ENCODE data around the gene STYK1.
"Not testable (repeated sequence)": the region's sequence is repeated elsewhere in the genome, so short reads cannot be mapped to it uniquely, and the experiment has no call there.

The STYK1 gene

GRCh38 chr12:10607885-10608458, 65.9 kb downstream of the STYK1 start:
- Mint-ChIP-seq H3K27me3 (no peaks in the 10 kb centered on the region), H3K36me3 (ENCODE audit: low read depth) (peaks cover 34% of the 10 kb centered on the region), H3K4me3 (no peak overlapping the region), H3K4me1 (ENCODE audit: low read depth) (peaks cover 13% of the 10 kb centered on the region), H3K9me3 (no peaks in the 10 kb centered on the region), H3K27ac (no peak overlapping the region)
- intact Hi-C loops (cut with micrococcal nuclease): no loop called here

- intact Hi-C loops (cut with micrococcal nuclease): no loop called here
- no peaks in the 10 kb centered on the region for H3K27me3 Mint-ChIP-seq
- no peaks in the 10 kb centered on the region for H3K9me3 Mint-ChIP-seq
- H3K4me3 Mint-ChIP-seq: no peak overlapping the region
- peaks cover 19% of the 10 kb centered on the region for H3K36me3 Mint-ChIP-seq (ENCODE audit: low read depth)
- H3K27ac Mint-ChIP-seq: no peak overlapping the region
- no peaks in the 10 kb centered on the region for H3K4me1 Mint-ChIP-seq (ENCODE audit: low read depth)
These were observed 72.0 kb downstream of the STYK1 start for GRCh38 chr12:10601860-10602259.

DNA sequence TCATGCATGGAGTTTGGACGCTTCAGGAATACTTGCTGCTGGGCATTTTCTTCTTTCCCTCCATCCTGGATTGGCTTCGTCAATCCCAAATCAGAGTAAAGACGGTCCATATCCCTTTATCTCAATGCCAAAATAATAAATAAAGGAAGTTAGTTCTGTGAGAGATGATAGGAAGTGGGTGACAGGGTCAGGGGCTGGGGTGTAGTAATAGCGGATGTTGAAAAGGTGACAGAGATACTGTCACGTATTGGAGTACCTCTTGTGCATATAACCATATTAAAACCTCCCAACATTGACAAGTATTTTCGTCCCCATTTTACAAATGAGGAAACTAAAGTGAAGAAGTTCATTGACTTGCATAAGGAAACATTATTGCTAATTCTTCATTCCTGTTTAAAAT, 72.9 kb downstream of the STYK1 start:
- Mint-ChIP-seq H3K4me1 (ENCODE audit: low read depth) (no peaks in the 10 kb centered on the region), H3K4me3 (no peak overlapping the region), H3K9me3 (no peaks in the 10 kb centered on the region), H3K27ac (no peak overlapping the region), H3K36me3 (ENCODE audit: low read depth) (peaks cover 19% of the 10 kb centered on the region), H3K27me3 (no peaks in the 10 kb centered on the region)
- intact Hi-C loops (cut with micrococcal nuclease): no loop called here

GRCh38 chr12:10595881-10596280, 78.0 kb downstream of the STYK1 start:
- peaks cover 7% of the 10 kb centered on the region for H3K36me3 Mint-ChIP-seq (ENCODE audit: low read depth)
- intact Hi-C loops (cut with micrococcal nuclease): no loop called here
- no peaks in the 10 kb centered on the region for H3K27me3 Mint-ChIP-seq
- no peak overlapping the region for H3K4me3 Mint-ChIP-seq
- no peaks in the 10 kb centered on the region for H3K4me1 Mint-ChIP-seq (ENCODE audit: low read depth)
- no peaks in the 10 kb centered on the region for H3K9me3 Mint-ChIP-seq
- no peak overlapping the region for H3K27ac Mint-ChIP-seq

DNA sequence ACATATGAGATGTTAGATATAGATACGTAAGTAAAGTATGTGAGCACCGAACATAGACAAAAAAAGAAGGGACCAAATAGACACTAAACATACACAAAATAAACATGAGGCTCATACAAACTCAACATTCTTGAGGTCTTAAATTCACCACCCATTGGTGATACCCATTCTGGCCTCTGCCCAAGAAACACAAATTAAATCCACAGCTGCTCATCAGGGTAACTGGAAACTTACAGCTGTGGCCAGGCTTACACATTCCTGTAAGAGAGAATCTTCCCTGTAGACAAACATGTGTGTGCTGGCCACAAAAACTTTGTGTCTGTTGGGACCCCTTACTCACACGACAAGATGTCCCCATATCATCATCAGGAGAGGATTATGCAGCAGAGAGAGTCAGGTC, 82.9 kb downstream of the STYK1 start:
- no peak overlapping the region for H3K4me3 Mint-ChIP-seq

GRCh38 chr12:10584415-10584814, 89.4 kb downstream of the STYK1 start:
- H3K4me3 Mint-ChIP-seq: no peak overlapping the region
- H3K9me3 Mint-ChIP-seq: peaks cover 12% of the 10 kb centered on the region
- H3K27ac Mint-ChIP-seq: no peak overlapping the region
- H3K27me3 Mint-ChIP-seq: no peaks in the 10 kb centered on the region
- H3K4me1 Mint-ChIP-seq (ENCODE audit: low read depth): no peaks in the 10 kb centered on the region
- H3K36me3 Mint-ChIP-seq (ENCODE audit: low read depth): peaks cover 9% of the 10 kb centered on the region
- intact Hi-C loops (cut with micrococcal nuclease): no loop called here

More for the DNA sequence above, 82.9 kb downstream of the STYK1 start:
- Mint-ChIP-seq H3K36me3 (ENCODE audit: low read depth) (no peaks in the 10 kb centered on the region), H3K27me3 (no peaks in the 10 kb centered on the region), H3K4me1 (ENCODE audit: low read depth) (no peaks in the 10 kb centered on the region), H3K27ac (no peak overlapping the region), H3K9me3 (no peaks in the 10 kb centered on the region)
- intact Hi-C loops (cut with micrococcal nuclease): no loop called here

DNA sequence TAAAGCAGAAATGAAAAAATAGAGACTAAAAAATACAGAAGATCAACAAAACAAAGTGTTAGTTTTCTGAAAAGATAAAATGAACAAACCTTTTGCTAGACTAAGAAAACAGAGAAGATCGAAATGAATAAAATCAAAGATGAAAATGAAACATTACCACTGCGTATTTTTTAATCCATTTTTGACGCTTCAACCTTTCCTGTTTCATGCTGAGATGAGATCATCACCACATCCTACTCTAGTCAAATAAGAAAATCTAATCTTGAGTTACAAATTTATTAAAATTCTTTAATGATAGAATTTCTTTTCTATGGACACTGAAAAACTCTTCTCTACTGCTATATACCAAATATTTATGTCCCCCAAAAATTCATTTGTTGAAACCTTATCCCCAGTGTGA, 91.1 kb downstream of the STYK1 start:
- intact Hi-C loops (cut with micrococcal nuclease): no loop called here
- Mint-ChIP-seq H3K4me3 (no peak overlapping the region), H3K36me3 (ENCODE audit: low read depth) (peaks cover 9% of the 10 kb centered on the region), H3K4me1 (ENCODE audit: low read depth) (no peaks in the 10 kb centered on the region), H3K27me3 (no peaks in the 10 kb centered on the region), H3K27ac (no peak overlapping the region), H3K9me3 (peaks cover 12% of the 10 kb centered on the region)

DNA sequence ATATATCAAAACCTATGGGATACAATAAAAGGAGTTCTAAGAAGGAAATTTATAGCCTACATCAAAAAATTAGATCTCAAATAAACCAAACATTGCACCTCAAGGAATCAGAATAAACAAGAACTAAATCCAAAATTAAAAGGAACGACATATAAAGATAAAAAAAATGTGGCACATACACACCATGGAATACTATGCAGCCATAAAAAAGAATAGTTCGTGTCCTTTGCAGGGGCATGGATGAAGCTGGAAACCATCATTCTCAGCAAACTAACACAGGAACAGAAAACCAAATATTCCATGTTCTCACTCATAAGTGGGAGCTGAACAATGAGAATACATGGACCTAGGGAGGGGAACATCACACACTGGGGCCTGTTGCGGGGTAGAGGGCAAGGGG, 91.7 kb downstream of the STYK1 start:
- peaks cover 12% of the 10 kb centered on the region for H3K9me3 Mint-ChIP-seq
- not testable (repeated sequence) for H3K4me3 Mint-ChIP-seq

DNA sequence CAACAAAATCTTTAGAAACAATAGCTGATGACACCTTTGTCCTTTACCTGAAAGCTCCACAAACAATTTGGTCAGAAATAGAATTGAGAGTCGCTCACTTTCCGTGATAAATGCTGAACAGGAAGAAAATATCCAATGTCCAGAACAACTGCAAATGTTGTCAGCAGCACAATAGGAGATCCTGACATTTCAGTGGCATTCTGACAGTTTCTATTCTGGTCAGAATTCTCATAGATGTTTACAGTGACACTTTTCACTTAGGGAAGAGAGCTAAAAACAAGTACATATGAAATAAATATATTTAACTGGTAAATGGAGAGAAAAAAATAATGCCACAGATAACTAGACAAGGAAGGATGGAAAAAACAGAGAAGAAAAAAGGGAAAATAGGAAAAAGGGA, 99.5 kb downstream of the STYK1 start:
- H3K4me1 Mint-ChIP-seq (ENCODE audit: low read depth): no peaks in the 10 kb centered on the region
- H3K27ac Mint-ChIP-seq: no peak overlapping the region
- H3K27me3 Mint-ChIP-seq: no peaks in the 10 kb centered on the region
- intact Hi-C loops (cut with micrococcal nuclease): no loop called here
- no peaks in the 10 kb centered on the region for H3K36me3 Mint-ChIP-seq (ENCODE audit: low read depth)
- H3K9me3 Mint-ChIP-seq: peaks cover 10% of the 10 kb centered on the region
- H3K4me3 Mint-ChIP-seq: no peak overlapping the region

More for the DNA sequence above, 91.7 kb downstream of the STYK1 start:
- intact Hi-C loops (cut with micrococcal nuclease); H3K4me1 Mint-ChIP-seq (ENCODE audit: low read depth); H3K27ac Mint-ChIP-seq; H3K36me3 Mint-ChIP-seq (ENCODE audit: low read depth); H3K27me3 Mint-ChIP-seq: not testable (repeated sequence)

- H3K4me1 Mint-ChIP-seq (ENCODE audit: low read depth); H3K36me3 Mint-ChIP-seq (ENCODE audit: low read depth); H3K4me3 Mint-ChIP-seq: not testable (repeated sequence)
These were observed 101.8 kb downstream of the STYK1 start for GRCh38 chr12:10572021-10572490.

GRCh38 chr12:10571141-10571540, 102.7 kb downstream of the STYK1 start:
- Mint-ChIP-seq H3K27me3 (no peaks in the 10 kb centered on the region), H3K27ac (no peak overlapping the region), H3K4me1 (ENCODE audit: low read depth) (no peaks in the 10 kb centered on the region), H3K4me3 (no peak overlapping the region), H3K36me3 (ENCODE audit: low read depth) (no peaks in the 10 kb centered on the region), H3K9me3 (peaks cover 10% of the 10 kb centered on the region)
- intact Hi-C loops (cut with micrococcal nuclease): no loop called here

More at GRCh38 chr12:10572021-10572490, 101.8 kb downstream of the STYK1 start:
- H3K9me3 Mint-ChIP-seq: peaks cover 10% of the 10 kb centered on the region
- H3K27ac Mint-ChIP-seq; intact Hi-C loops (cut with micrococcal nuclease); H3K27me3 Mint-ChIP-seq: not testable (repeated sequence)
